GM12892 (cell line): ENCODE measurements around the gene CCDC92.
"Not testable (repeated sequence)": the region's sequence is repeated elsewhere in the genome, so short reads cannot be mapped to it uniquely, and the experiment has no call there.

ENCODE experiments used
- DNase-seq: peaks from one replicate; pipeline ENCODE4 v3.0.0; 2011; ENCODE audit not compliant: insufficient read length
- FAIRE-seq: peaks from 2 replicates; lab custom pipeline; 2011; peaks lifted over from hg19 to GRCh38; lab: Jason Lieb, UNC
- POLR2A ChIP-seq: IDR thresholded peaks from 2 replicates; pipeline ENCODE4 v1.6.1; 2011; ENCODE audit warnings: low read depth, low read length, control low read depth
- POLR2AphosphoS5 ChIP-seq: IDR thresholded peaks from 2 replicates; pipeline ENCODE4 v1.6.1; 2011; ENCODE audit warnings: low read depth, low read length, control low read depth
- TAF1 ChIP-seq: IDR thresholded peaks from 2 replicates; pipeline ENCODE4 v1.6.1; 2011; ENCODE audit warnings: low read depth, mild to moderate bottlenecking, control low read depth, low read length, borderline replicate concordance

Gene CCDC92

GRCh38 chr12:123923038-123923437 lies 49.6 kb downstream of the CCDC92 start:
- no peak for TF ChIP-seq POLR2A
- no peak for TF ChIP-seq TAF1
- no peak for TF ChIP-seq POLR2AphosphoS5
- FAIRE-seq (no peak), DNase-seq (no peak)

GRCh38 chr12:123919980-123920360 lies 52.7 kb downstream of the CCDC92 start:
- TF ChIP-seq POLR2A (no peak), POLR2AphosphoS5 (no peak), TAF1 (no peak)
- DNase-seq, result no peak
- FAIRE-seq, result no peak

- DNase-seq (no peak), FAIRE-seq (no peak)
- no peak for TF ChIP-seq POLR2AphosphoS5
- no peak for TF ChIP-seq POLR2A
- TF ChIP-seq TAF1, result no peak
Observed at GRCh38 chr12:123917337-123917850, 55.2 kb downstream of the CCDC92 start.

DNA sequence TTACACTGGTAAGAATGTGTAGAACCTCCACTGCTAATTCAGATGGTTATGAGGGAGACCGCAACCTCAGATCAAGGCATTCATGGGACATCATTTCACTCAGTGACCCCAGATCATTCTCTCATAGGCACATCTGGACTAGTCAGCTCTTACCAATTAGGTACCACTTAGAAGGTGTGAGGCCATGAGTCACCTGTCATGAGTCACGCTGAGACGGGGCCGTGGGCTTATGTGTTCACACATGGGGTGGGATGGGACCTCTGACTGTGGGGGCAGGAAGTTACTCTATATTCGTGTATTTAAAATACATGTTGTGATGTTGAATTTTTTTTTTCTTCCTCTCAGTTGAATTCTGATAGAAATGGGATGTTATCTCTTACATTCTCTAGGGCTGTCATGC lies 55.9 kb downstream of the CCDC92 start:
- DNase-seq (no peak), FAIRE-seq (no peak)
- no peak for TF ChIP-seq POLR2A
- no peak for TF ChIP-seq TAF1
- no peak for TF ChIP-seq POLR2AphosphoS5

DNA sequence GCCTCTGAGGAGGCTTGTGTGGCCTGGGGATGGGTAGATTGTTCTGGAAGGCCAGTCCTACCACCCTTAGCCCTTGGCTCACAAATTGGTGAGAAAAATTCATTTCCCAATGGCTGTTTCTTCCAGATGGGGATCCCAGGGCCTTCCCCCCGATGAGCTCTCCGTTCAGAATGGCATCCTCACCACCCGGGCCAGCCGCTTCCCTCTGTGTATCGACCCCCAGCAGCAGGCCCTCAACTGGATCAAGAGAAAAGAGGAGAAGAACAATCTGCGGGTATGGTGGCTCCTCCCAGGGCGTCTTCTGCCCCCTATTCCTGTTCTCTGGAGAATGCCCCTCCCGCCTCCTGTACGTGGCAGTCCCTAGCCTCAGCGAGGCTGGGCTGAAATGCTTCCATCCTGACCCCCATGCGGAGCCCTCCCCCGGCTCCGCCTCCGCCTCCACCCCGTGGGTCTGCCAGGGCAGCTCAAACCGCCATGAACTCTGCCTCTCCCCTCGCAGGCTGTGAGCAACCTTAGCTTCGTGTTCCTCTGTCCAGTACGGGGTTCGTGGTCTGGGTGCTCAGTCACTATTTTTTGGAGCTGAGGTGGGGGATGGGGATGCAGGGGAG lies 57.8 kb downstream of the CCDC92 start:
- TF ChIP-seq TAF1 (no peak), POLR2A (no peak), POLR2AphosphoS5 (no peak)
- DNase-seq, result no peak

GRCh38 chr12:123912415-123913380 lies 59.9 kb downstream of the CCDC92 start:
- TF ChIP-seq POLR2A, result no peak
- no peak for TF ChIP-seq POLR2AphosphoS5
- no peak for TF ChIP-seq TAF1
- DNase-seq (no peak), FAIRE-seq (no peak)

More for the DNA sequence above, 57.8 kb downstream of the CCDC92 start:
- no peak for FAIRE-seq

DNA sequence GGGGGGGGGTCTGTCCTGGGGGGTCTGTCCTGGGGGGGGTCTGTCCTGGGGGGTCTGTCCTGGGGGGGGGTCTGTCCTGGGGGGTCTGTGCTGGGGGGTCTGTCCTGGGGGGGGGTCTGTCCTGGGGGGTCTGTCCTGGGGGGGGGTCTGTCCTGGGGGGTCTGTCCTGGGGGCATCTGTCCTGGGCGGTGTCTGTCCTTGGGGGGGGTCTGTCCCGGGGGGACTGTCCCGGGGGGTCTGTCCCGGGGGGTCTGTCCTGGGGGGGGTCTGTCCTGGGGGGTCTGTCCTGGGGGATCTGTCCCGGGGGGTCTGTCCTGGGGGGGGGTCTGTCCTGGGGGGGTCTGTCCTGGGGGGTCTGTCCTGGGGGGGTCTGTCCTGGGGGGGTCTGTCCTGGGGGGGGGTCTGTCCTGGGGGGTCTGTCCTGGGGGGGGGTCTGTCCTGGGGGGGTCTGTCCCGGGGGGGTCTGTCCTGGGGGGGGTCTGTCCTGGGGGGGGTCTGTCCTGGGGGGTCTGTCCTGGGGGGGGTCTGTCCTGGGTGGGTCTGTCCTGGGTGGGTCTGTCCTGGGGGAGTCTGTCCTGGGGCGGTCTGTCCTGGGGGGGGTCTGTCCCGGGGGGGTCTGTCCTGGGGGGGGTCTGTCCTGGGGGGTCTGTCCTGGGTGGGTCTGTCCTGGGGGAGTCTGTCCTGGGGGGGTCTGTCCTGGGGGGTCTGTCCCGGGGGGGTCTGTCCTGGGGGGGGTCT lies 60.8 kb downstream of the CCDC92 start:
- not testable (repeated sequence) for DNase-seq, FAIRE-seq

DNA sequence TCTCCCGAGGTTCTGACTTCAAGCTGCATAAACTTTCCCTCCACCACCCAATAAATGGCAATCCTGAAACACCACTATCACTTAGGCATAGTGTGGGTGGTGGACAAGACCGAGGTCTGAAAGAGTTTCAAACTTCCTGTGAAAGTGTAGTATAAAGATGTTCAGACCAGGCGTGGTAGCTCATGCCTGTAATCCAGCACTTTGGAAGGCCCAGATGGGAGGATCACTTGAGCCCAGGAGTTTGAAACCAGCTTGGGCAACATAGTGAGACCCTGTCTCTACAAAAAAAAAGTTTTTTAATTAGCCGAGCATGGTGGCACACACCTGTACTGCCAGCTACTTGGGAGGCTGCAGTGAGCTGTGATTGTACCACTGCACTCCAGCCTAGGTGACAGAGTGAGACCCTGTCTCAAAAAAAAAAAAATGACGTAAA lies 61.9 kb downstream of the CCDC92 start:
- DNase-seq, result no peak
- no peak for TF ChIP-seq TAF1
- TF ChIP-seq POLR2A, result no peak
- TF ChIP-seq POLR2AphosphoS5, result no peak

GRCh38 chr12:123910057-123910456 lies 62.6 kb downstream of the CCDC92 start:
- TF ChIP-seq TAF1 (no peak), POLR2AphosphoS5 (no peak), POLR2A (no peak)
- no peak for DNase-seq
- no peak for FAIRE-seq

More for the DNA sequence above, 61.9 kb downstream of the CCDC92 start:
- no peak for FAIRE-seq

DNA sequence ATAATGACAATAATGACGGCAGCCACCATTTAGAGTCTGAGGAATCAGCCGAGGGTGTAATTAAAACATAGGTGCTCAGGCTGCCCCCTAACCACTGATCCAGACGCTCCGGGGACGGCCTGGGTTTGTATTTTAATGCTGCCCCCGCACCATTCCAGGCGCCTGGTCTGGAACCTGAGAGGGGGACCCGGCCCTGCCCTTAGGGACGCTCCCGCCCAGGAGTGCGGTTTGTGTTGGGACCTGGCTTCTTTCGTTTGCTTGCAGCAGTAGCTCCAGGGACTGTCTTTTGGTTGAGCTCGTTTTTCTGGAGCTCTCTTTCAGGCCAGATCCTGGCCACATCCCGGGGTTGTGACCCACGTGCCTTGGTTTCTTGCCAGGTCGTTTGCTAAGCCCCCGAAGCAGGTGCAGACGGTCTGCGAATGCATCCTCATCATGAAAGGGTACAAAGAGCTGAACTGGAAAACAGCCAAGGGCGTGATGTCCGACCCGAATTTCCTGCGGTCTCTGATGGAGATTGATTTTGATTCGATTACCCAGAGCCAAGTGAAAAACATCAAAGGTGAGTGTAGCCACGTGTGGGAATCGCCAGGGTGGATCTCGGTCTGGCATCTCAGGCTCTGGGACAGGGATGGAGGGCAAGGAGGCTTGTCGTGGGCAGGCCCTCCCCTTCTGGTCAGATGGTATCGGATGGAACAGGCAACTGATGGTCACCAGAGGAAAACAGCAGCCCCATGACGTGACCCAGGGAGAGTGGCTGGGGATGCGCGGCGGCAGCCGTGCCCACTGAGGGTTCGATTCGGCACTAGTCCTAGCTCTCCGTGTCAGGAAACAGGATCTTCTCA lies 63.5 kb downstream of the CCDC92 start:
- no peak for TF ChIP-seq TAF1
- TF ChIP-seq POLR2AphosphoS5, result no peak
- TF ChIP-seq POLR2A, result no peak
- DNase-seq (no peak), FAIRE-seq (no peak)
